GM23338 (cell line): ENCODE data around the gene SLC44A1. TPM values are rescaled to one million over a fixed set of nuclear protein-coding genes. Genes with fewer than 3 reads are reported as not detected.
A peak's percentile ranks its signal among the peaks of the same experiment; 100 is the strongest.

ENCODE experiments used
- ATAC-seq: fragments of 200-7000 bp; cut with Tn5 transposase; 3 replicates; pipeline ENCODE4 v1.9.1; 2020
- DNase-seq: peaks from one replicate; pipeline ENCODE4 v3.0.0-alpha.2; 2015; ENCODE audit warnings: low spot score
- H2AFZ ChIP-seq: fragments of 200-600 bp; sonication (generic); 2 replicates; pipeline ENCODE4 v1.8.0; 2016; ENCODE audit warnings: antibody characterized with exemption, mild to moderate bottlenecking, moderate library complexity
- H3F3A ChIP-seq: fragments of 200-600 bp; sonication (generic); replicated peaks from 2 replicates; pipeline ENCODE4 v1.8.0; 2017; ENCODE audit warnings: antibody characterized with exemption, mixed run types, low read depth
- H3K27ac ChIP-seq: fragments of 200-600 bp; sonication (generic); 2 replicates; pipeline ENCODE4 v1.6.1; 2016; ENCODE audit warnings: low read depth
- H3K27me3 ChIP-seq: fragments of 200-600 bp; sonication (generic); 2 replicates; pipeline ENCODE4 v1.8.0; 2016; ENCODE audit warnings: mild to moderate bottlenecking, mixed run types, moderate library complexity; ENCODE audit not compliant: insufficient read depth
- H3K36me3 ChIP-seq: fragments of 200-600 bp; sonication (generic); 2 replicates; pipeline ENCODE4 v1.8.0; 2016; ENCODE audit warnings: mild to moderate bottlenecking; ENCODE audit not compliant: insufficient read depth
- H3K4me1 ChIP-seq: fragments of 200-600 bp; sonication (generic); 2 replicates; pipeline ENCODE4 v1.8.0; 2016; ENCODE audit warnings: mild to moderate bottlenecking, moderate library complexity; ENCODE audit not compliant: insufficient read depth
- H3K4me2 ChIP-seq: fragments of 200-600 bp; sonication (generic); 2 replicates; pipeline ENCODE4 v1.7.1; 2017; ENCODE audit warnings: mixed run types
- H3K4me3 ChIP-seq: fragments of 200-600 bp; sonication (generic); 2 replicates; pipeline ENCODE4 v1.6.1; 2016; ENCODE audit warnings: mixed run types
- H3K79me2 ChIP-seq: fragments of 200-600 bp; sonication (generic); replicated peaks from 2 replicates; pipeline ENCODE4 v1.8.0; 2017; ENCODE audit warnings: mild to moderate bottlenecking; ENCODE audit not compliant: insufficient read depth
- H3K9me2 ChIP-seq: fragments of 200-600 bp; sonication (generic); 2 replicates; pipeline ENCODE4 v1.8.0; 2017; ENCODE audit not compliant: insufficient read depth
- H4K20me1 ChIP-seq: fragments of 200-600 bp; sonication (generic); replicated peaks from 2 replicates; pipeline ENCODE4 v1.8.0; 2017; ENCODE audit warnings: mild to moderate bottlenecking; ENCODE audit not compliant: insufficient read depth
- H3K27ac Mint-ChIP-seq: 2 replicates; pipeline ENCODE4 v1.8.0; 2020; ENCODE audit warnings: inconsistent platforms, mild to moderate bottlenecking, moderate library complexity, mixed read lengths
- H3K27me3 Mint-ChIP-seq: 3 replicates; pipeline ENCODE4 v1.8.0; 2022; ENCODE audit warnings: low read depth, mild to moderate bottlenecking, moderate library complexity, mixed read lengths, inconsistent platforms; ENCODE audit not compliant: insufficient read depth, poor library complexity
- H3K36me3 Mint-ChIP-seq: 3 replicates; pipeline ENCODE4 v1.8.0; 2021; ENCODE audit warnings: low read depth, mild to moderate bottlenecking, inconsistent platforms, moderate library complexity, mixed read lengths
- H3K4me1 Mint-ChIP-seq: 3 replicates; pipeline ENCODE4 v1.8.0; 2020; ENCODE audit warnings: mild to moderate bottlenecking, inconsistent platforms, mixed read lengths
- H3K4me3 Mint-ChIP-seq: 3 replicates; pipeline ENCODE4 v1.8.0; 2021; ENCODE audit warnings: moderate library complexity, mild to moderate bottlenecking, inconsistent platforms, mixed read lengths
- H3K9me3 Mint-ChIP-seq: 3 replicates; pipeline ENCODE4 v1.8.0; 2020; ENCODE audit warnings: moderate library complexity, mild to moderate bottlenecking, inconsistent platforms, mixed read lengths
- CREB1 ChIP-seq: fragments of 250-450 bp; sonication (Bioruptor Pico); IDR thresholded peaks from 2 replicates; pipeline ENCODE4 v1.5.0; 2020; ENCODE audit warnings: low read depth, mild to moderate bottlenecking, moderate library complexity
- ETS1 ChIP-seq: IDR thresholded peaks from 2 replicates; pipeline ENCODE4 v1.6.1; 2016; ENCODE audit warnings: antibody characterized with exemption
- EZH2phosphoT487 ChIP-seq: fragments of 200-600 bp; sonication (generic); IDR thresholded peaks from one replicate; pipeline ENCODE4 v1.8.1; 2018; ENCODE audit warnings: antibody characterized with exemption; ENCODE audit not compliant: unreplicated experiment
- JUNB ChIP-seq: IDR thresholded peaks from one replicate; pipeline ENCODE4 v1.6.1; 2016; ENCODE audit warnings: antibody characterized with exemption; ENCODE audit not compliant: unreplicated experiment
- POLR2AphosphoS5 ChIP-seq: IDR thresholded peaks from 2 replicates; pipeline ENCODE4 v1.6.1; 2016; ENCODE audit warnings: antibody characterized with exemption, low read depth
- STAT1 ChIP-seq: IDR thresholded peaks from one replicate; pipeline ENCODE4 v1.6.1; 2016; ENCODE audit warnings: antibody characterized with exemption; ENCODE audit not compliant: unreplicated experiment
- ZNF114 ChIP-seq: fragments of 250-450 bp; sonication (Bioruptor Pico); IDR thresholded peaks from 2 replicates; pipeline ENCODE4 v1.5.0; 2020; ENCODE audit warnings: mild to moderate bottlenecking, moderate library complexity
- polyA plus RNA-seq: library from polyadenylated mRNA; unstranded; fragments of >200 nt; fragmentation: Nextera tagmentation; extraction: Ambion mirVana; gene quantifications from 2 replicates; pipeline ENCODE4 v1.2.1, GENCODE V29; 2016
- total RNA-seq: library from RNA; depleted of rRNA; stranded (reverse); fragments of >200 nt; shearing (Covaris generic); gene quantifications from 2 replicates; pipeline ENCODE4 v1.2.3, GENCODE V29; 2014
- TF ChIP-seq, protein P1 (sequence below), 2 experiments: fragments of 200-600 bp in 1 of 2; sonication (generic) in 1 of 2; conservative IDR thresholded peaks; 2 replicates each; pipeline versions ENCODE4 v1.5.1 to v1.6.1; 2016 to 2017; ENCODE audit warnings: antibody characterized with exemption in 2 of 2, low read depth in 2 of 2, mild to moderate bottlenecking in 2 of 2, moderate library complexity in 1 of 2
- TF ChIP-seq, protein P2 (sequence below): IDR thresholded peaks from one replicate; pipeline ENCODE4 v1.6.1; 2018; ENCODE audit warnings: antibody characterized with exemption; ENCODE audit not compliant: unreplicated experiment

Gene SLC44A1
- total and polyA plus RNA-seq, 2 experiments from 2014 or later: 14.9 to 75.0 TPM

- TF ChIP-seq, protein P1, sequence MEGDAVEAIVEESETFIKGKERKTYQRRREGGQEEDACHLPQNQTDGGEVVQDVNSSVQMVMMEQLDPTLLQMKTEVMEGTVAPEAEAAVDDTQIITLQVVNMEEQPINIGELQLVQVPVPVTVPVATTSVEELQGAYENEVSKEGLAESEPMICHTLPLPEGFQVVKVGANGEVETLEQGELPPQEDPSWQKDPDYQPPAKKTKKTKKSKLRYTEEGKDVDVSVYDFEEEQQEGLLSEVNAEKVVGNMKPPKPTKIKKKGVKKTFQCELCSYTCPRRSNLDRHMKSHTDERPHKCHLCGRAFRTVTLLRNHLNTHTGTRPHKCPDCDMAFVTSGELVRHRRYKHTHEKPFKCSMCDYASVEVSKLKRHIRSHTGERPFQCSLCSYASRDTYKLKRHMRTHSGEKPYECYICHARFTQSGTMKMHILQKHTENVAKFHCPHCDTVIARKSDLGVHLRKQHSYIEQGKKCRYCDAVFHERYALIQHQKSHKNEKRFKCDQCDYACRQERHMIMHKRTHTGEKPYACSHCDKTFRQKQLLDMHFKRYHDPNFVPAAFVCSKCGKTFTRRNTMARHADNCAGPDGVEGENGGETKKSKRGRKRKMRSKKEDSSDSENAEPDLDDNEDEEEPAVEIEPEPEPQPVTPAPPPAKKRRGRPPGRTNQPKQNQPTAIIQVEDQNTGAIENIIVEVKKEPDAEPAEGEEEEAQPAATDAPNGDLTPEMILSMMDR (conservative IDR thresholded peaks at IDR 0.05; ENCODE audit: low read depth in 2 of 2): no peak
- TF ChIP-seq EZH2phosphoT487 (no peak), JUNB (no peak), STAT1 (no peak), POLR2AphosphoS5 (no peak), CREB1 (CRISPR knock-in tag) (no peak), ZNF114 (CRISPR knock-in tag) (no peak)
- TF ChIP-seq, protein P2, sequence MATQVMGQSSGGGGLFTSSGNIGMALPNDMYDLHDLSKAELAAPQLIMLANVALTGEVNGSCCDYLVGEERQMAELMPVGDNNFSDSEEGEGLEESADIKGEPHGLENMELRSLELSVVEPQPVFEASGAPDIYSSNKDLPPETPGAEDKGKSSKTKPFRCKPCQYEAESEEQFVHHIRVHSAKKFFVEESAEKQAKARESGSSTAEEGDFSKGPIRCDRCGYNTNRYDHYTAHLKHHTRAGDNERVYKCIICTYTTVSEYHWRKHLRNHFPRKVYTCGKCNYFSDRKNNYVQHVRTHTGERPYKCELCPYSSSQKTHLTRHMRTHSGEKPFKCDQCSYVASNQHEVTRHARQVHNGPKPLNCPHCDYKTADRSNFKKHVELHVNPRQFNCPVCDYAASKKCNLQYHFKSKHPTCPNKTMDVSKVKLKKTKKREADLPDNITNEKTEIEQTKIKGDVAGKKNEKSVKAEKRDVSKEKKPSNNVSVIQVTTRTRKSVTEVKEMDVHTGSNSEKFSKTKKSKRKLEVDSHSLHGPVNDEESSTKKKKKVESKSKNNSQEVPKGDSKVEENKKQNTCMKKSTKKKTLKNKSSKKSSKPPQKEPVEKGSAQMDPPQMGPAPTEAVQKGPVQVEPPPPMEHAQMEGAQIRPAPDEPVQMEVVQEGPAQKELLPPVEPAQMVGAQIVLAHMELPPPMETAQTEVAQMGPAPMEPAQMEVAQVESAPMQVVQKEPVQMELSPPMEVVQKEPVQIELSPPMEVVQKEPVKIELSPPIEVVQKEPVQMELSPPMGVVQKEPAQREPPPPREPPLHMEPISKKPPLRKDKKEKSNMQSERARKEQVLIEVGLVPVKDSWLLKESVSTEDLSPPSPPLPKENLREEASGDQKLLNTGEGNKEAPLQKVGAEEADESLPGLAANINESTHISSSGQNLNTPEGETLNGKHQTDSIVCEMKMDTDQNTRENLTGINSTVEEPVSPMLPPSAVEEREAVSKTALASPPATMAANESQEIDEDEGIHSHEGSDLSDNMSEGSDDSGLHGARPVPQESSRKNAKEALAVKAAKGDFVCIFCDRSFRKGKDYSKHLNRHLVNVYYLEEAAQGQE: no peak
These were observed 113.5 kb downstream of the SLC44A1 start (continued) for GRCh38 chr9:105357937-105358336.

- no peaks in the 10 kb centered on the region for H3K4me1 ChIP-seq
- ATAC-seq (no peak), DNase-seq (no peak)
- no peak overlapping the region for H3K4me3 ChIP-seq
- no peaks in the 10 kb centered on the region for H3K27me3 ChIP-seq
- Mint-ChIP-seq H3K4me3 (no peak overlapping the region), H3K9me3 (no peaks in the 10 kb centered on the region), H3K27ac (0 out of 2 replicates have a peak overlapping the region, but pooled peaks have one; percentile 15), H3K36me3 (peaks cover 21% of the 10 kb centered on the region; the same call in 2 of the 3 replicates), H3K27me3 (no peaks in the 10 kb centered on the region), H3K4me1 (peaks cover 4% of the 10 kb centered on the region; the same call in 2 of the 3 replicates)
- no peak overlapping the region for H2AFZ ChIP-seq
- no peaks in the 10 kb centered on the region for H3K36me3 ChIP-seq
- no peaks in the 10 kb centered on the region for H3F3A ChIP-seq
- no peak overlapping the region for H3K27ac ChIP-seq
- H3K4me2 ChIP-seq: no peak overlapping the region
- no peaks in the 10 kb centered on the region for H3K79me2 ChIP-seq
- no peaks in the 10 kb centered on the region for H3K9me2 ChIP-seq
- no peaks in the 10 kb centered on the region for H4K20me1 ChIP-seq
- TF ChIP-seq JUNB (no peak), ETS1 (no peak), CREB1 (CRISPR knock-in tag) (no peak), POLR2AphosphoS5 (no peak)
- TF ChIP-seq, protein P1 (conservative IDR thresholded peaks at IDR 0.05; ENCODE audit: low read depth in 2 of 2): no peak
- TF ChIP-seq, protein P2: no peak
These were observed 115.4 kb downstream of the SLC44A1 start for GRCh38 chr9:105359892-105360291.
